Activated CD8-positive, alpha-beta T cell treated with anti-CD3 and anti-CD28 coated beads for 36 hours (primary cell): Measurements from ENCODE around the gene CLHC1. TPM values are rescaled to one million over a fixed set of nuclear protein-coding genes. Genes with fewer than 3 reads are reported as not detected.

Experiments
- ATAC-seq: fragments of 200-7000 bp; cut with Tn5 transposase; one replicate; pipeline ENCODE4 v1.10.0; 2021; ENCODE audit warnings: mild to moderate bottlenecking, moderate library complexity
- CTCF ChIA-PET: fragments of 350-600 bp; sonication (Branson Sonifier 250); formaldehyde crosslinking; loops from one replicate; lab custom pipeline; 2021; ENCODE audit warnings: antibody characterized with exemption; lab: Charles Lee
- POLR2A ChIA-PET: fragments of 350-600 bp; sonication (Branson Sonifier 250); formaldehyde crosslinking; loops from one replicate; lab custom pipeline; 2021; ENCODE audit warnings: antibody characterized with exemption; lab: Charles Lee
- DNase-seq: peaks from one replicate; pipeline ENCODE4 v3.0.0-alpha.2; 2020
- H3K27ac Mint-ChIP-seq: one replicate; pipeline ENCODE4 v1.8.0; 2021; ENCODE audit warnings: mild to moderate bottlenecking, mixed read lengths
- H3K27me3 Mint-ChIP-seq: one replicate; pipeline ENCODE4 v1.8.0; 2021; ENCODE audit warnings: mixed read lengths
- H3K36me3 Mint-ChIP-seq: one replicate; pipeline ENCODE4 v1.8.0; 2021; ENCODE audit warnings: low read depth, mixed read lengths
- H3K4me1 Mint-ChIP-seq: one replicate; pipeline ENCODE4 v1.8.0; 2021; ENCODE audit warnings: low read depth, mixed read lengths
- H3K4me3 Mint-ChIP-seq: one replicate; pipeline ENCODE4 v1.8.0; 2021; ENCODE audit warnings: mild to moderate bottlenecking, moderate library complexity, mixed read lengths
- H3K9me3 Mint-ChIP-seq: one replicate; pipeline ENCODE4 v1.8.0; 2021; ENCODE audit warnings: mixed read lengths
- intact Hi-C: fragments of 100-400 bp; cut with micrococcal nuclease; formaldehyde crosslinking; loops from one replicate; pipeline ENCODE4 v1.10.0; 2022
- total RNA-seq, 2 experiments: library from RNA; stranded (reverse); gene quantifications; one replicate each; pipeline ENCODE4 v1.2.3, GENCODE V29; 2021
- TF ChIP-seq, protein P1 (sequence below): fragments of 200-600 bp; IDR thresholded peaks from one replicate; pipeline ENCODE4 v1.8.0; 2022; ENCODE audit warnings: antibody characterized with exemption, mild to moderate bottlenecking

The CLHC1 gene
- total RNA-seq, 2 experiments from 2014 or later = 4.2 to 5.6 TPM

DNA sequence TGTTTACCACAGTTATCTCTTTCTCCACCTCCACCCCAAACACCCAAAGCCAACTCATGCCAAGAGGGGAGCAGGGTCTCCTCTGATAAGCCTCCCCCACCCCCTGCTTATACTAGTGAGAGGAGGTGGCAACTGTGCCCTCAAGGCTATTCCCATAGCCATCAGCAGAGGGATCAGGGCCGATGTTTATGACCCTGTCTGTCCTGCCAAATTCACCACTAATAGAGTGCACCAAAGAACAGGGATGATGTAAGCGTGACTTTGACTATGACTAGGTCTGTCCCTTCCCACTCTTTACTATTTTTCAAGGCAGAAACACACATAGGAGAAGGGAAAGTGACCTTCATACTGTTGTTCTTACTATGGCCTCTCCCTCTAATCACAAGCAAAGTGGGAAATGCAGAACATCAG lies 74.6 kb downstream of the CLHC1 start:
- ATAC-seq (no peak), DNase-seq (no peak)
- intact Hi-C loops = no loop called here
- TF ChIP-seq, protein P1, sequence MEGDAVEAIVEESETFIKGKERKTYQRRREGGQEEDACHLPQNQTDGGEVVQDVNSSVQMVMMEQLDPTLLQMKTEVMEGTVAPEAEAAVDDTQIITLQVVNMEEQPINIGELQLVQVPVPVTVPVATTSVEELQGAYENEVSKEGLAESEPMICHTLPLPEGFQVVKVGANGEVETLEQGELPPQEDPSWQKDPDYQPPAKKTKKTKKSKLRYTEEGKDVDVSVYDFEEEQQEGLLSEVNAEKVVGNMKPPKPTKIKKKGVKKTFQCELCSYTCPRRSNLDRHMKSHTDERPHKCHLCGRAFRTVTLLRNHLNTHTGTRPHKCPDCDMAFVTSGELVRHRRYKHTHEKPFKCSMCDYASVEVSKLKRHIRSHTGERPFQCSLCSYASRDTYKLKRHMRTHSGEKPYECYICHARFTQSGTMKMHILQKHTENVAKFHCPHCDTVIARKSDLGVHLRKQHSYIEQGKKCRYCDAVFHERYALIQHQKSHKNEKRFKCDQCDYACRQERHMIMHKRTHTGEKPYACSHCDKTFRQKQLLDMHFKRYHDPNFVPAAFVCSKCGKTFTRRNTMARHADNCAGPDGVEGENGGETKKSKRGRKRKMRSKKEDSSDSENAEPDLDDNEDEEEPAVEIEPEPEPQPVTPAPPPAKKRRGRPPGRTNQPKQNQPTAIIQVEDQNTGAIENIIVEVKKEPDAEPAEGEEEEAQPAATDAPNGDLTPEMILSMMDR = no peak
- ChIA-PET POLR2A (no interaction called here), CTCF (interaction anchor here (5.1 kb wide), 1 partner anchor 11 kb away, joined by 30 read pairs; no protein-coding TSS in a partner anchor)
- Mint-ChIP-seq H3K9me3 (no peaks in the 10 kb centered on the region), H3K27me3 (peaks cover 1% of the 10 kb centered on the region), H3K4me3 (no peak overlapping the region), H3K36me3 (no peaks in the 10 kb centered on the region), H3K27ac (no peak overlapping the region), H3K4me1 (peaks cover 4% of the 10 kb centered on the region)

DNA sequence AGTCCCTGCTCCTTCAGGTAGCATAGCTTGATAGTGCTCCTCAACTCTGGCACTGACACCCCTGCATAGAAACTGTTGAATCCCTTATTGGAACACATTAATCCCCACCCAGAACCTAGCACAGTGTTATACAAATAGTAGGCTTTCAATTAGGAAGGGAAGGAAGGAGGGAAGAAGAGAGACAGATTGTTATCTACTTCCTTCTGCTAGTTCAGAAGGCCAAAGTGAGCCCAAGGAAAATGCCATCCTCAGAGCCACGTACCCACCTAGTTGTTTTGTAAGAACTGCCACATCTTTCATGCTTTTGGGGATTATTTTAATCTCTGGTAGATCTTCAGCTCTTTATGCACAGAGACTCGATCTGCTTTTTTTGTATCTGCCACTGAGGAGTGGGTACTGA lies 75.1 kb downstream of the CLHC1 start:
- no peak for DNase-seq
- no peak for ATAC-seq
- Mint-ChIP-seq H3K9me3 (no peaks in the 10 kb centered on the region), H3K36me3 (no peaks in the 10 kb centered on the region), H3K27ac (no peak overlapping the region), H3K4me3 (no peak overlapping the region), H3K4me1 (peaks cover 4% of the 10 kb centered on the region), H3K27me3 (peaks cover 1% of the 10 kb centered on the region)
- POLR2A ChIA-PET = interaction anchor here (1.2 kb wide), 1 partner anchor 108 kb away, joined by 3 read pairs; no protein-coding TSS in a partner anchor
- CTCF ChIA-PET = interaction anchor here (1.1 to 5.1 kb wide), 2 partner anchors 12 to 18 kb away, joined by 3 to 30 read pairs; no protein-coding TSS in a partner anchor
- TF ChIP-seq, protein P1 = no peak
- intact Hi-C loops = no loop called here

DNA sequence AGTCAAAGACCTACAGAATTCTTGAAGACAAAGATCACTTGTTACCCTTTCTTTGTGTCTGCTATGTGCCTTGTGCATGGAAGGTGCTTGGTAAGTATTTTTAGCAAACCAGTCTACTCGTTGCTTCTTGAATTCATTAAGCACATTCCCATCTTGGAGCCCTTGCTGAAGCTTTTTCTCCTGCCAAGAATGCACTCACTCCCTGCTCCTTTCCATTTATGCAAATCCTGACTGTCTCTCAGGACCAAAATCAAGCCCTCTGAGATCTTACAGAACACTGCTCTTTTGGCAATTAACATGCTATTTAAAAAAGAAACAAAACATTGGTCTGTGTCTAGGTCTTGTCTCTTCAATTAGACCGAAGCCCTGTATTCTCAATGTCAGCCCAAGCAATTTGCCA lies 75.8 kb downstream of the CLHC1 start:
- H3K36me3 Mint-ChIP-seq = no peaks in the 10 kb centered on the region
- CTCF ChIA-PET = interaction anchor here (1.0 to 5.1 kb wide), 3 partner anchors 12 to 145 kb away, joined by 3 to 30 read pairs (median 3); no protein-coding TSS in a partner anchor
- no peak overlapping the region for H3K4me3 Mint-ChIP-seq
- DNase-seq (no peak), ATAC-seq (no peak)
- no peak overlapping the region for H3K27ac Mint-ChIP-seq
- TF ChIP-seq, protein P1 = no peak
- POLR2A ChIA-PET = interaction anchor here (1.2 kb wide), 1 partner anchor 108 kb away, joined by 3 read pairs; no protein-coding TSS in a partner anchor
- H3K27me3 Mint-ChIP-seq = peaks cover 1% of the 10 kb centered on the region
- H3K9me3 Mint-ChIP-seq = no peaks in the 10 kb centered on the region
- intact Hi-C loops = no loop called here
- peaks cover 4% of the 10 kb centered on the region for H3K4me1 Mint-ChIP-seq

DNA sequence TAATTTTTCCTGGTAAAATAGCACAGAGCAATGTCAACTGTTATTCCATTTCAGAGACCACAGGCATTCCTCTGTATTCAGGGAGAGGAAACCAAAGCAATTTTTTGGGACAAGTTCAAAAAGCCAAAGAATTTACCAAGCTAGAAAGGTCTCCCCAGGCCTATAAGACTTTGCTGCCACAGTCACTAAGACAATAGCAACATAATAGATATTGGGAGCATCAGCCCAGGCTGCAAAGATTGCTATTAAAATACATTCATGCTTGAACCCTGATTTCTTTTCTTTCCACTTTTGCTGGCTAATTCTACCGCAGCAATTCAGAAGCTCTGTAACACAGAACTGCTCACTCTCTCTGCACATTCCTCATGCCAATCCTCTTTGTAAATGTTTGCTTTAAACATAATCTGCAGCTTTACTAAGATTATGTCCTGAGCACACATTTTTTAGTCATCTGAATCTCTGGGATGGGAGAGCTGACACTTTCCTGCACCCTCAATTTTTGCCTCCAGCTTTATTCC lies 76.3 kb downstream of the CLHC1 start:
- intact Hi-C loops = no loop called here
- Mint-ChIP-seq H3K36me3 (no peaks in the 10 kb centered on the region), H3K4me1 (peaks cover 4% of the 10 kb centered on the region), H3K9me3 (no peaks in the 10 kb centered on the region), H3K4me3 (no peak overlapping the region), H3K27me3 (peaks cover 1% of the 10 kb centered on the region), H3K27ac (no peak overlapping the region)
- ATAC-seq (no peak), DNase-seq (no peak)
- ChIA-PET CTCF (interaction anchor here (1.0 to 5.1 kb wide), 3 partner anchors 13 to 145 kb away, joined by 3 to 30 read pairs (median 3); no protein-coding TSS in a partner anchor), POLR2A (interaction anchor here (1.2 kb wide), 1 partner anchor 107 kb away, joined by 3 read pairs; no protein-coding TSS in a partner anchor)
- TF ChIP-seq, protein P1 = no peak

DNA sequence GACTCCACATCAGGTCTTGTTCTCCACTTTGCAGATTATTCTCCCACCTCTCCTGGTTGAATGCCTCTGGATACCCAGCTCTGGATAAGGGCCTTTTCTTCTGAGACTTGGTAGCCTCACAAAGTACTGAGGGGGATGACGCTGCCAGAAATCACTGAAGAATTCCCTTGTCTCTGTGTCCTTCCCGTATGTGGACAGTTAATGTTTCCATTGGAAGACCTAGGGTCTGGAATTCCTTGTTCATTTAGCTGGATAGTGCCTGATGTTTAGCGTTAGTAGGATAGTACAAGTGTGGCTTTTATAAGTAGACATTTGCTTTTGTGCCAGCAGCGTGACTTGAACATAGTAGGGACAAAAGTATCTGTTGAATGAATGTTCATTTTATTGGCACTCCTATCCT lies 76.9 kb downstream of the CLHC1 start:
- Mint-ChIP-seq H3K36me3 (no peaks in the 10 kb centered on the region), H3K4me3 (no peak overlapping the region), H3K4me1 (peaks cover 4% of the 10 kb centered on the region), H3K27ac (no peak overlapping the region), H3K9me3 (no peaks in the 10 kb centered on the region), H3K27me3 (peaks cover 1% of the 10 kb centered on the region)
- no peak for DNase-seq
- ChIA-PET POLR2A (no interaction called here), CTCF (interaction anchor here (1.0 to 1.7 kb wide), 2 partner anchors 9 to 144 kb away, joined by 3 to 5 read pairs; no protein-coding TSS in a partner anchor)
- TF ChIP-seq, protein P1 = no peak
- intact Hi-C loops = no loop called here
- ATAC-seq = no peak
